ENCODE results near the gene DHX40. TPM values are rescaled to one million over a fixed set of nuclear protein-coding genes. Genes with fewer than 3 reads are reported as not detected.
A peak's percentile ranks its signal among the peaks of the same experiment; 100 is the strongest.
"Not testable (repeated sequence)": the region's sequence is repeated elsewhere in the genome, so short reads cannot be mapped to it uniquely, and the experiment has no call there.

Gene DHX40
- total RNA-seq, 1 donor from 2014 or later = 30.0 TPM

GRCh38 chr17:59647288-59647687, 81.9 kb downstream of the DHX40 start:
- peaks cover 52% of the 10 kb centered on the region for H3K4me1 Mint-ChIP-seq (ENCODE audit: low read depth)
- DNase-seq (ENCODE audit: low spot score) = no peak
- TF ChIP-seq CTCF (IDR thresholded peaks at IDR 0.05) = no peak
- H3K36me3 Mint-ChIP-seq (ENCODE audit: low read depth) = peaks cover 43% of the 10 kb centered on the region
- H3K4me3 Mint-ChIP-seq (ENCODE audit: unreplicated experiment) = no peak overlapping the region
- no peaks in the 10 kb centered on the region for H3K27me3 Mint-ChIP-seq (ENCODE audit: low read depth)
- H3K9me3 Mint-ChIP-seq (ENCODE audit: low read depth) = peaks cover 5% of the 10 kb centered on the region
- no peak overlapping the region for H3K27ac Mint-ChIP-seq (ENCODE audit: unreplicated experiment)

- peaks cover 52% of the 10 kb centered on the region for H3K36me3 Mint-ChIP-seq (ENCODE audit: low read depth)
These were observed 84.5 kb downstream of the DHX40 start for GRCh38 chr17:59649886-59650285.

GRCh38 chr17:59650642-59651041, 85.2 kb downstream of the DHX40 start:
- Mint-ChIP-seq H3K4me3 (ENCODE audit: unreplicated experiment) (no peak overlapping the region), H3K27ac (ENCODE audit: unreplicated experiment) (no peak overlapping the region), H3K4me1 (ENCODE audit: low read depth) (peaks cover 33% of the 10 kb centered on the region), H3K36me3 (ENCODE audit: low read depth) (peaks cover 57% of the 10 kb centered on the region), H3K27me3 (ENCODE audit: low read depth) (no peaks in the 10 kb centered on the region), H3K9me3 (ENCODE audit: low read depth) (peaks cover 10% of the 10 kb centered on the region)
- DNase-seq (ENCODE audit: low spot score) = no peak
- TF ChIP-seq CTCF (IDR thresholded peaks at IDR 0.05) = no peak

More at GRCh38 chr17:59649886-59650285, 84.5 kb downstream of the DHX40 start:
- TF ChIP-seq CTCF (IDR thresholded peaks at IDR 0.05) = no peak
- DNase-seq (ENCODE audit: low spot score) = no peak
- H3K27ac Mint-ChIP-seq (ENCODE audit: unreplicated experiment) = peak overlapping the region; percentile 71
- H3K4me1 Mint-ChIP-seq (ENCODE audit: low read depth) = peaks cover 37% of the 10 kb centered on the region
- H3K27me3 Mint-ChIP-seq (ENCODE audit: low read depth) = no peaks in the 10 kb centered on the region
- H3K9me3 Mint-ChIP-seq (ENCODE audit: low read depth) = peaks cover 10% of the 10 kb centered on the region
- H3K4me3 Mint-ChIP-seq (ENCODE audit: unreplicated experiment) = no peak overlapping the region

- Mint-ChIP-seq H3K9me3 (ENCODE audit: low read depth) (peaks cover 10% of the 10 kb centered on the region), H3K4me1 (ENCODE audit: low read depth) (peaks cover 29% of the 10 kb centered on the region), H3K27me3 (ENCODE audit: low read depth) (no peaks in the 10 kb centered on the region), H3K36me3 (ENCODE audit: low read depth) (peaks cover 61% of the 10 kb centered on the region), H3K27ac (ENCODE audit: unreplicated experiment) (no peak overlapping the region), H3K4me3 (ENCODE audit: unreplicated experiment) (no peak overlapping the region)
- DNase-seq (ENCODE audit: low spot score) = no peak
- TF ChIP-seq CTCF (IDR thresholded peaks at IDR 0.05) = no peak
These were observed 85.9 kb downstream of the DHX40 start for GRCh38 chr17:59651346-59651745.

GRCh38 chr17:59652119-59652518, 86.7 kb downstream of the DHX40 start:
- Mint-ChIP-seq H3K27ac (ENCODE audit: unreplicated experiment) (peak overlapping the region; percentile 55), H3K36me3 (ENCODE audit: low read depth) (peaks cover 58% of the 10 kb centered on the region), H3K27me3 (ENCODE audit: low read depth) (no peaks in the 10 kb centered on the region), H3K4me1 (ENCODE audit: low read depth) (peaks cover 21% of the 10 kb centered on the region), H3K4me3 (ENCODE audit: unreplicated experiment) (no peak overlapping the region), H3K9me3 (ENCODE audit: low read depth) (peaks cover 10% of the 10 kb centered on the region)
- no peak for DNase-seq (ENCODE audit: low spot score)
- no peak for TF ChIP-seq CTCF (IDR thresholded peaks at IDR 0.05)

GRCh38 chr17:59656624-59657023, 91.2 kb downstream of the DHX40 start:
- DNase-seq (ENCODE audit: low spot score); H3K9me3 Mint-ChIP-seq (ENCODE audit: low read depth); H3K27ac Mint-ChIP-seq (ENCODE audit: unreplicated experiment); H3K27me3 Mint-ChIP-seq (ENCODE audit: low read depth); H3K4me3 Mint-ChIP-seq (ENCODE audit: unreplicated experiment); H3K4me1 Mint-ChIP-seq (ENCODE audit: low read depth): not testable (repeated sequence)
- peaks cover 50% of the 10 kb centered on the region for H3K36me3 Mint-ChIP-seq (ENCODE audit: low read depth)
